SH-SY5Y (cell line): ENCODE data around the gene PRR13.

Experiments used
- GATA2 ChIP-seq: IDR thresholded peaks from 2 replicates; pipeline ENCODE4 v1.6.1; 2011; ENCODE audit warnings: mild to moderate bottlenecking, low read depth, low read length
- GATA3 ChIP-seq: IDR thresholded peaks from 2 replicates; pipeline ENCODE4 v1.6.1; 2011; ENCODE audit warnings: low read depth, mild to moderate bottlenecking, low read length, moderate library complexity

GRCh38 chr12:53424626-53425514, 16.7 kb upstream of the PRR13 start:
- TF ChIP-seq GATA3 (no peak), GATA2 (no peak)
